ENCODE results near the gene CHST3.
A peak's percentile ranks its signal among the peaks of the same experiment; 100 is the strongest.
"Not testable (repeated sequence)": the region's sequence is repeated elsewhere in the genome, so short reads cannot be mapped to it uniquely, and the experiment has no call there.

Gene CHST3

GRCh38 chr10:72030762-72031543, 66.8 kb downstream of the CHST3 start:
- no peak for DNase-seq (ENCODE audit: low spot score)

- no peak for DNase-seq (ENCODE audit: low spot score)
Measured at GRCh38 chr10:72031706-72032105, 67.5 kb downstream of the CHST3 start.

- DNase-seq (ENCODE audit: low spot score) = not testable (repeated sequence)
Measured at GRCh38 chr10:72032409-72033162, 68.4 kb downstream of the CHST3 start.

- no peak for DNase-seq (ENCODE audit: low spot score)
Measured at GRCh38 chr10:72034040-72034499, 69.9 kb downstream of the CHST3 start.

GRCh38 chr10:72034761-72035160, 70.6 kb downstream of the CHST3 start:
- DNase-seq (ENCODE audit: low spot score) = no peak

GRCh38 chr10:72035252-72035887, 71.2 kb downstream of the CHST3 start:
- no peak for DNase-seq (ENCODE audit: low spot score)

- DNase-seq (ENCODE audit: low spot score) = no peak
Measured at GRCh38 chr10:72037266-72037665, 73.1 kb downstream of the CHST3 start.

GRCh38 chr10:72037811-72038210, 73.6 kb downstream of the CHST3 start:
- no peak for DNase-seq (ENCODE audit: low spot score)

- DNase-seq (ENCODE audit: low spot score) = no peak
Measured at GRCh38 chr10:72038458-72039001, 74.3 kb downstream of the CHST3 start.

GRCh38 chr10:72039377-72039776, 75.2 kb downstream of the CHST3 start:
- no peak for DNase-seq (ENCODE audit: low spot score)

GRCh38 chr10:72041491-72041890, 77.3 kb downstream of the CHST3 start:
- no peak for DNase-seq (ENCODE audit: low spot score)

GRCh38 chr10:72043016-72043834, 79.0 kb downstream of the CHST3 start:
- DNase-seq (ENCODE audit: low spot score) = no peak

- DNase-seq (ENCODE audit: low spot score) = no peak
Measured at GRCh38 chr10:72044417-72045041, 80.3 kb downstream of the CHST3 start.

- DNase-seq (ENCODE audit: low spot score) = no peak
Measured at GRCh38 chr10:72045586-72045985, 81.4 kb downstream of the CHST3 start.

- DNase-seq (ENCODE audit: low spot score) = peak; percentile 88
Measured at GRCh38 chr10:72048450-72049124, 84.4 kb downstream of the CHST3 start.

- no peak for DNase-seq (ENCODE audit: low spot score)
Measured at GRCh38 chr10:72049472-72049871, 85.3 kb downstream of the CHST3 start.

- DNase-seq (ENCODE audit: low spot score) = no peak
Measured at GRCh38 chr10:72049969-72050781, 86.0 kb downstream of the CHST3 start.

- no peak for DNase-seq (ENCODE audit: low spot score)
Measured at GRCh38 chr10:72050873-72051272, 86.7 kb downstream of the CHST3 start.

- no peak for DNase-seq (ENCODE audit: low spot score)
Measured at GRCh38 chr10:72053690-72054089, 89.5 kb downstream of the CHST3 start.

- DNase-seq (ENCODE audit: low spot score) = no peak
Measured at GRCh38 chr10:72056113-72056512, 91.9 kb downstream of the CHST3 start.

Data from hematopoietic multipotent progenitor cell treated with erythropoietin and hydrocortisone succinate and interleukin-3 and kit ligand, for 15 days (in vitro differentiated cells).